ENCODE measurements around the gene DNM1.
"Not testable (repeated sequence)": the region's sequence is repeated elsewhere in the genome, so short reads cannot be mapped to it uniquely, and the experiment has no call there.

DNM1 gene

DNA sequence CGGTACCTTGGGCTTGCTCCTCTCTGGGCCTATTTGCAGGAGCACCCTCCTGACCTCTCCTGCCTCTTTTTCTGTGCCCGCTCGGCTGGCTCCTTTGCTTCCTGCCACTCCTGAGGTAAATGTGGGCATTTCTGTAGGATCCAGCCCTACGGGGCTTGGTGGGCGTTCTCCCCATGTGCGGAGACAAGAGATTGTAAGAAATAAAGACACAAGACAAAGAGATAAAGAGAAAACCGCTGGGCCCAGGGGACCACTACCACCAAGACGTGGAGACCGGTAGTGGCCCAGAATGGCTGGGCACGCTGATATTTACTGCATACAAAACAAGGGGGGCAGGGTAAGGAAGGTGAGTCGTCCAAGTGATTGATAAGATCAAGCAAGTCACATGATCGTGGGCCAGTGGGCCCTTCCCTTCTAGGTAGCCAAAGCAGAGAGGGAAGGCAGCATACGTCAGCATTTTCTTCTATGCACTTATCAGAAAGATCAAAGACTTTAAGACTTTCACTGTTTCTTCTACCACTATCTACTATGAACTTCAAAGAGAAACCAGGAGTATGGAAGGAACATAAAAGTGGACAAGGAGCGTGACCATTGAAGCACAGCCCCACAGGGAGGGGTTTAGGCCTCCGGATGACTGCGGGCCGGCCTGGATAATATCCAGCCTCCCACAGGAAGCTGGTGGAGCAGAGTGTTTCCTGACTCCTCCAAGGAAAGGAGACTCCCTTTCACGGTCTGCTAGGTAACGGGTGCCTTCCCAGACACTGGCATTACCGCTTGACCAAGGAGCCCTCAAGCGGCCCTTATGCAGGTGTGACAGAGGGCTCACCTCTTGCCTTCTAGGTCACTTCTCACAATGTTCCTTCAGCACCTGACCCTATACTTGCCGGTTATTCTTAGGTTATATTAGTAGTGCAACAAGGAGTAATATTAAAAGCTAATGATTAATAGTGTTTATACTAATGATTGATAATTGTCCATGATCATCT is 76.2 kb downstream of the DNM1 start:
- not testable (repeated sequence) for DNase-seq (ENCODE audit: low spot score)

DNA sequence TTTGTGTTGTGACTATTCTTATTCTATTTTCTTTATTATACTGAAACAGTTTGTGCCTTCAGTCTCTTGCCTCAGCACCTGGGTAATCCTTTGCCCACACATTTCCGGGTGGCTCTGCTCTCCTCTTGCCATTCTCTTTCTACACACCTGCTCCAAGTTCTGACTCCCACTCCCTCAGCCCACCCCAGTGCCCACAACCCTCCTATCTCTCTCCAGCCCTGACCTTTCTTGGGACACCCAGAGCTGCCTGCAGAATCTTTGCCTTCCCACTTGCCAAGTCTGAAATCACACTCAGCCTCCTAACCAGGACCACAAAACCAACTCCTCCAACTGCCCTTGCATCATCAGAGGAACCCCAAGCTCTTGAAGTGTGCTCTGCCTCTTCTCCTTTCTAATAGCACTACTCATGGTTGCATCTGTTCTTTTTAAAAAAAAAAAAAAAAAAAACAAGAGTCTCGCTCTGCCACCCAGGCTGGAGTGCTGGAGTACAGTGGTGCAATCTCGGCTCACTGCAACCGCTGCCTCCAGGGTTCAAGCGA is 77.0 kb downstream of the DNM1 start:
- DNase-seq (ENCODE audit: low spot score): no peak

DNA sequence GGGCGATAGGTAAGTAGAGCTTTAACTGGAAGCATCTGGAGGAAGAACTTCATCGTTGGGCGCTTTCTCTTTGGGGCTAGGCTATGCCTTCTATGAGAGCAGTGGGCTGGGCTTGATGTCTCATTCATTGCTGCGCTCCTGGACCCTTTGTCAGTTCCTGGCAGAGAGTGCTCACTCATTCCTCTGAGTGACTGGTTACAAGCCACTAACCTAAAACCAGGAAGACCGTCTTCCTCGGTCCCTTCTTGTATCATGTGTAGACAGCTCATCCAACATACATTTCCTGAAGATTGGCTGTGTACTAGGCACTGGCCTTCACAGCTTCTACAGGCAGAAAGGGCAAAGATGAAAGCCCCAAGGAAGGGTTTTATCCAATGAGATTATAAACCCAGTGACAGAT is 79.3 kb downstream of the DNM1 start:
- DNase-seq (ENCODE audit: low spot score): no peak

- DNase-seq (ENCODE audit: low spot score): no peak
These were observed 82.0 kb downstream of the DNM1 start for GRCh38 chr9:128285033-128285784.

DNA sequence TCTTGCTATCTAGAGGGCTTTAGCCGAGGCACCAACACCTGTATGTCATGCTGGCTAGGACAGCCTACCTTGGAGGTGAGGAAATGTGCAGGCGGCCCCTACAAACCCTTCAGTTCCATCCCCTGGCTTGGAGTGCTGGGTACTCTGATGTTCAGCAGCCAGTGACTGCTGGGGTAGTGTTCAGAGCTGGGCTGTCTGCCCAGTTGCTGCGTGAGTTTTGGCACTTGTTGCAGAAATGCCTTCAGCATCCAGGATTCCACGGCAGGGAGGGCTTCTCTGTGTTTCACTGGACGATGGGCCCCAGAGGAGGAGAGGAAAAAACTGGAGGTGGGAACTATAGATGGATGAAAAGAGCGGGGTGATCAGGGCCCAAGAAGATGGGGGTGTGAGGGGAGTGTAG is 83.3 kb downstream of the DNM1 start:
- no peak for DNase-seq (ENCODE audit: low spot score)

DNA sequence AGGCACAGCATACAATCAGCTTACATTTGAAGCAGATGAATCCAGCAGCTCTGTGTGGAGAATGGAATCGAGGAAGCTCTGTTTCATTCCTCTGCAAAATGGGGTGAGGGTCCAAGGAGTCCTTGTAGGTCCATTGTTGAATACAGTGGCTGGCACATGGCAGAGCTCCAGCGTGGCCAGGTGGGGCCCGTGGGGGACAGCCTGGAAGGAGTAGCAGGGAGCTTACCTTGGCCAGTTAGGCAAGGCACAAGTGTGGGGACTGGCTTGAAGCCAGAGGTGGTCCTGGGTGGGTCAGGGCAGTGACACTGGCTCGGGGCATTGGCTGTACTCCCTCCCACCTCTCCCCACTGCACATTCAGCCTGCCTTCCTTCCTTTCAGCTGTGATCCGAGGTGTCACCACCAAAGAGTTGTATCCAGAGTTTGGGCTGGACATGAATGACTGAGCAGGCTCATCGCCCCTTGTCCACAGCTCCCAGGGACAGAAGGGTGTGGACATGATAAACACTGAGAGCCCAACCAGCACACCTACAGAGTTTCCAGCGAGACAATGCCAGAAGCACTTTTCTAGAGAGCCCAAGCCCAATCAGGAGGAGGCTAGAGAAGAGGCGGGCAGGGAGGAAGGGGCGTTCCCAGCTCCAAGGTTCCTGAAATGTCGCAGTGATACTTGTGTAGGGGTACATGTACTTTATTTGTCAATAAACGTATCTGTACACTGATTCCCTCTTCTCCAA is 85.3 kb downstream of the DNM1 start:
- no peak for DNase-seq (ENCODE audit: low spot score)

- DNase-seq (ENCODE audit: low spot score): no peak
These were observed 88.8 kb downstream of the DNM1 start for GRCh38 chr9:128292009-128292408.

- no peak for DNase-seq (ENCODE audit: low spot score)
These were observed 89.9 kb downstream of the DNM1 start for GRCh38 chr9:128293091-128293490.

- no peak for DNase-seq (ENCODE audit: low spot score)
These were observed 91.0 kb downstream of the DNM1 start for GRCh38 chr9:128294142-128294541.

DNA sequence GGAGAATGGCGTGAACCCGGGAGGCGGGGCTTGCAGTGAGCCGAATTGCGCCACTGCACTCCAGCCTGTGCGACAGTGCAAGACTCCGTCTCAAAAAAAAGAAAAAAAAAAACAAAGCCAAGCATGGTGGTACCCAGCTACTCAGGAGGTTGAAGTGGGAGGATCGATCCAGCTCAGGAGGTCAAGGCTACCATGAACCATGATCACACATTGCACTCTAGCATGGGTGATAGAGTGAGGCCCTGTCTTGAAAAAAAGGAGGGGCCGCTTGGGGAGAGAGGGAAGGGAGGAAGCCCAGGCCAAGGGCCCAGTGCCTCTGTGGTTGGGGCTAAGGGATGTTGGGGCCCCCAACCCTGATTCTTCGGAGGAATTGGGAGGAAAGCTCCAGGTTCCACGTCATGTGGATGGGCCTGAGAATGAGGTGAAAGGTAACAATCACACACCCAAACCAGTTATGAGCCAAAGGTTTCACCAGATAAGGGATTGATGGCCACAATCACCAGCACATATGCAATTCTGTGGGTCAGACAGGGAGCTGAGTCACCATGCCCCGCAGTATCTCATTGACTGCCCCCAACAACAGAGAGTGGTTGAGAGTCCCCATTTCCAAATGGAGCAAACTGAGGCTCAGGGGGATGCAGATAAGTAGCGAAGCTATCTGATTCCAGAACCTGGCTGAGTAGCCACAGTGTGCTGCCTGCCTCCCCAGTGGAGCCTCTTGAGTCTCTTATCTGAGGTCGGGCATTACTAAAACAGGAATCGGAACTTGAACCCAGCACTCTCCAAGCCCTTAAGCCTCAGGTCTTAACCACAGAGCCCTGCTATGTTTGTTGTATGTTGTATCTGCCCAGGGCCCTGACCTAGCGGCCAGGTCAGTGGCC is 93.4 kb downstream of the DNM1 start:
- DNase-seq (ENCODE audit: low spot score): no peak

DNA sequence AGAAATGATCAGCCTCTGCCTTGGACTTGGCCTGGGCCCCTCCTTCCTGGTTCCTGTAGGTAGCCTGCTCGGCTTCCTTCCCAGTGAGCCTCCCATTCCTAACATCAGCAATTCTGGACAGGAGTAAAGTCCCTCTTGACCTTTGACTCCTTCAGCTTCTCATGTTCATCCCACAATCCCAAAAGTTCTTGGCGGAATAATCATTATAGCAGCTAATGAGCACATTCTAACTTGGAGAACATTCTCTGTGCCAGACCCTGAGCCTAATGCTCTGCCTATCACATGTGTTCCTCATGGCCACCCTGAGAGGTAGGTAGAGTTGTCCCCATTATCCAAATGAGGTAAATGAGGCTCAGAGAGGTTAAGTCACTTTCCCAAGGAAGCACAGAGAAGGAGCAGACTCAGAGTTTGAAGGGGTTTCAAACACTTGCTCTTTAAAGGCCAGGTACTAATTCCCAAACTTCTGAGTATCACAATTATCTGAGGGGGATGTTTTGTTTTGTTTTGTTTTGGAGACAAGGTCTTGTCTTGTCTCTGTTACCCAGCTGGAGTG is 94.1 kb downstream of the DNM1 start:
- DNase-seq (ENCODE audit: low spot score): no peak

- no peak for DNase-seq (ENCODE audit: low spot score)
These were observed 95.6 kb downstream of the DNM1 start for GRCh38 chr9:128298535-128299482.

DNA sequence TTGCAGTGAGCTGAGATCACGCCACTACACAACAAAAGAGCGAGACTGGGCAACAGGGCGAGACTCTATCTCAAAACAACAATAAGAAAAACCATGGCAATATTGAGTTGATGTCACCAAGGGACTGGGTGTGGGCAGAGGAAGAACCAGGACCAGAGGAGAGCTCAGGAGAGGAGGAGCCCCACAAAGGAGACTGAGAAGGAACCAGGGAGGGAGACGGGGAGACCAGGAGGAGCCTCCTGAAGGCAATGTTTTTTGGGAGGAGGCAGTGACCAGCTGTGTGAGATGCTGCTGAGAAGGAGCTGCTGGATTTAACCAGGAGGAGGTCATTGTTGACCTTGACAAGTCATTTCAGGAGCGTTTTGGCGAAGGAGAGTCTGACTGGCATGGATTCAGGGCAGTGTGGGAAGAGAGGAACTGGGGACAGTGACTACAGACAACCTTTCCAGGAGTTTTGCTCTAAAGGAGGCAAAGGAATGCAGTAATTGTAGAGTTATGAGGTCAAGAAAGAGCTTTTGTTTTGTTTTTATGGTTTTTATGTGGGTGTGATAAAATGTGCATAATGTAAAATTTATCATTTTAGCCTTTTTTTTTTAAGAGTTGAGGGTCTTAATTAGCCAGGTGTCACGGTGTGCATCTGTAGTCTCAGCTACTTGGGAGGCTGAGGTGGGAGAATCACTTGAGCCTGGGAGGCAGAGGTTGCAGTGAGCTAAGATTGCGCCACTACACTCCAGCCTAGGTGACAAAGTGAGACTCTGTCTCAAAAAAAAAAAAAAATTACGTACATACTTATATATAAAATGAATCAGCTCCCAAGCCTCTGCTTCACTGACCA is 101.2 kb downstream of the DNM1 start:
- DNase-seq (ENCODE audit: low spot score): no peak
